Measurements from ENCODE around the gene GLIPR1. TPM values are rescaled to one million over a fixed set of nuclear protein-coding genes. Genes with fewer than 3 reads are reported as not detected.

The GLIPR1 gene
- total and polyA plus RNA-seq, 10 of the 15 experiments (the other 5 are each of a cell fraction or from before 2014, with no cell fraction given): 18.2 to 62.6 (median 32.2) TPM

DNA sequence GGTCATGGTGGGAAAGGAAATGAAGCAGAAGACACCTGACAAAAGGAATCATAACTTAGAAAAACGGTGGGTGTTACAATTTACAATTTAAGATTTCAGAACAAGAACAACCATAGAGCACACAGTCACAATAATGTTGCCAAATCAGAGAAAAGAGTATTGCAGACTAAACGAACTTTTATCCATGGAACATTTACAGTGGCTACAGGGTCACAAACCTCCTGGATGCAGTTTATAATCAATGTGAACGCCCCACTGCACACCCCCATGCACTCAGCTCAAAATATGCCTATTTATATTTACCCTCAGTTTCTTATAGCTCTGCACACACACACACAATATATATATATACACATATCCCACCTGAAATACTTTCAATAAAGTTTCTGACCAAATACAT, 22.9 kb downstream of the GLIPR1 start:
- no peak overlapping the region for H2AFZ ChIP-seq (ENCODE audit: control insufficient read depth, low read depth, low read length)
- RAD21 ChIA-PET (ENCODE audit: unreplicated experiment): interaction anchor here (2.5 to 3.6 kb wide), 3 partner anchors 19 to 170 kb away, joined by 17 to 32 read pairs (median 18); partner anchors contain the start of genes GLIPR1L1 and GLIPR1L2
- no peaks in the 10 kb centered on the region for H3K4me1 ChIP-seq (ENCODE audit: control insufficient read depth, insufficient read depth, low read length)
- POLR2A ChIA-PET: no interaction called here
- no peak overlapping the region for H3K4me2 ChIP-seq (ENCODE audit: control insufficient read depth, insufficient read depth)
- CTCF ChIA-PET: interaction anchor here (1.0 to 11.7 kb wide), 6 partner anchors 19 to 676 kb away, joined by 3 to 235 read pairs (median 10); partner anchors contain the start of genes CAPS2, GLIPR1 and GLIPR1L1
- SMC1A ChIA-PET (ENCODE audit: uncharacterized antibody, unreplicated experiment): interaction anchor here (0.7 to 13.8 kb wide), 3 partner anchors 21 to 171 kb away, joined by 3 to 151 read pairs (median 19); partner anchors contain the start of genes GLIPR1 and GLIPR1L1
- in situ Hi-C loops (cut with MboI): loop anchor here (5.0 kb wide), 1 partner anchor 171 kb away; the partner anchor contains the start of genes CAPS2 and GLIPR1L1
- H3K79me2 ChIP-seq (ENCODE audit: control insufficient read depth, insufficient read depth, low read length): peaks cover 11% of the 10 kb centered on the region
- no peak for FAIRE-seq
- no peak overlapping the region for H3K4me3 ChIP-seq
- DNase-seq (ENCODE audit: low read depth, low spot score): no peak
- BruUV-seq (replicated peaks): no TSS peak
- no peaks in the 10 kb centered on the region for H3K27me3 ChIP-seq (replicated peaks in 1 of 2; ENCODE audit: control insufficient read depth in 2 of 2, insufficient read depth in 2 of 2, low read length in 1 of 2)
- peaks cover 0 to 38% of the 10 kb centered on the region in 2 experiments; a peak in 2 of 4 replicates for H3K36me3 ChIP-seq (ENCODE audit: control insufficient read depth in 2 of 2, insufficient read depth in 2 of 2, low read length in 1 of 2)
- 64% methylated on average over 3 of the region's 3 CpGs for WGBS (ENCODE audit: insufficient coverage, insufficient replicate concordance, low lambda C conversion rate, missing lambda C conversion rate)
- no peak for TF ChIP-seq RAD21 (IDR thresholded peaks at IDR 0.05; ENCODE audit: insufficient read depth, low read depth, low read length)
- TF ChIP-seq IRF4 (IDR thresholded peaks at IDR 0.05; ENCODE audit: low read depth, low read length): no peak
- H3K27ac ChIP-seq (ENCODE audit: control insufficient read depth, insufficient read depth): no peak overlapping the region
- H4K20me1 ChIP-seq (ENCODE audit: control insufficient read depth, insufficient read depth): no peaks in the 10 kb centered on the region
- ATAC-seq: no peak
- H3K9me3 ChIP-seq (replicated peaks; ENCODE audit: control insufficient read depth, insufficient read depth, low read length): no peaks in the 10 kb centered on the region
- intact Hi-C loops (cut with micrococcal nuclease; ENCODE audit: unreplicated experiment): no loop called here
- no peak overlapping the region for H3K9ac ChIP-seq (ENCODE audit: control insufficient read depth, insufficient read depth, low read length)

- POLR2A ChIA-PET: no interaction called here
- TF ChIP-seq YY1 (IDR thresholded peaks at IDR 0.05; ENCODE audit: low read depth, low read length) (no peak), POLR2AphosphoS2 (IDR thresholded peaks at IDR 0.05; ENCODE audit: low read depth, low read length) (no peak), PBX3 (IDR thresholded peaks at IDR 0.05; ENCODE audit: insufficient replicate concordance, low read depth, low read length) (no peak), SIX5 (IDR thresholded peaks at IDR 0.05; ENCODE audit: low read depth, low read length, severe bottlenecking) (no peak), SPI1 (IDR thresholded peaks at IDR 0.05; ENCODE audit: borderline replicate concordance, insufficient read depth, low read depth, low read length) (no peak), SUPT20H (IDR thresholded peaks at IDR 0.05; ENCODE audit: borderline replicate concordance, control insufficient read depth, low read depth, low read length) (no peak), FOXK2 (IDR thresholded peaks at IDR 0.05) (no peak), RAD21 (IDR thresholded peaks at IDR 0.05; ENCODE audit: insufficient read depth, low read depth, low read length) (no peak), EGR1 (IDR thresholded peaks at IDR 0.05; ENCODE audit: borderline replicate concordance in 1 of 2, low read depth in 2 of 2, low read length in 2 of 2) (no peak), TCF7 (IDR thresholded peaks at IDR 0.05; ENCODE audit: borderline replicate concordance) (no peak), HDAC2 (IDR thresholded peaks at IDR 0.05) (no peak)
- TF ChIP-seq, protein P1, sequence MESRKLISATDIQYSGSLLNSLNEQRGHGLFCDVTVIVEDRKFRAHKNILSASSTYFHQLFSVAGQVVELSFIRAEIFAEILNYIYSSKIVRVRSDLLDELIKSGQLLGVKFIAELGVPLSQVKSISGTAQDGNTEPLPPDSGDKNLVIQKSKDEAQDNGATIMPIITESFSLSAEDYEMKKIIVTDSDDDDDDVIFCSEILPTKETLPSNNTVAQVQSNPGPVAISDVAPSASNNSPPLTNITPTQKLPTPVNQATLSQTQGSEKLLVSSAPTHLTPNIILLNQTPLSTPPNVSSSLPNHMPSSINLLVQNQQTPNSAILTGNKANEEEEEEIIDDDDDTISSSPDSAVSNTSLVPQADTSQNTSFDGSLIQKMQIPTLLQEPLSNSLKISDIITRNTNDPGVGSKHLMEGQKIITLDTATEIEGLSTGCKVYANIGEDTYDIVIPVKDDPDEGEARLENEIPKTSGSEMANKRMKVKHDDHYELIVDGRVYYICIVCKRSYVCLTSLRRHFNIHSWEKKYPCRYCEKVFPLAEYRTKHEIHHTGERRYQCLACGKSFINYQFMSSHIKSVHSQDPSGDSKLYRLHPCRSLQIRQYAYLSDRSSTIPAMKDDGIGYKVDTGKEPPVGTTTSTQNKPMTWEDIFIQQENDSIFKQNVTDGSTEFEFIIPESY (IDR thresholded peaks at IDR 0.05): no peak
Observed at GRCh38 chr12:75503866-75504265, 23.3 kb downstream of the GLIPR1 start.

More at GRCh38 chr12:75503866-75504265, 23.3 kb downstream of the GLIPR1 start:
- Histone ChIP-seq H3K4me1 (ENCODE audit: control insufficient read depth, insufficient read depth, low read length) (no peaks in the 10 kb centered on the region), H3K9ac (ENCODE audit: control insufficient read depth, insufficient read depth, low read length) (no peak overlapping the region), H3K27me3 (replicated peaks in 1 of 2; ENCODE audit: control insufficient read depth in 2 of 2, insufficient read depth in 2 of 2, low read length in 1 of 2) (no peaks in the 10 kb centered on the region), H3K36me3 (ENCODE audit: control insufficient read depth in 2 of 2, insufficient read depth in 2 of 2, low read length in 1 of 2) (peaks cover 0 to 35% of the 10 kb centered on the region in 2 experiments; a peak in 2 of 4 replicates), H2AFZ (ENCODE audit: control insufficient read depth, low read depth, low read length) (no peak overlapping the region), H3K27ac (ENCODE audit: control insufficient read depth, insufficient read depth) (no peak overlapping the region), H4K20me1 (ENCODE audit: control insufficient read depth, insufficient read depth) (no peaks in the 10 kb centered on the region), H3K9me3 (replicated peaks; ENCODE audit: control insufficient read depth, insufficient read depth, low read length) (no peaks in the 10 kb centered on the region), H3K79me2 (ENCODE audit: control insufficient read depth, insufficient read depth, low read length) (peaks cover 15% of the 10 kb centered on the region), H3K4me2 (ENCODE audit: control insufficient read depth, insufficient read depth) (no peak overlapping the region), H3K4me3 (no peak overlapping the region)
- intact Hi-C loops (cut with micrococcal nuclease; ENCODE audit: unreplicated experiment) (no loop called here), in situ Hi-C loops (cut with MboI) (loop anchor here (5.0 kb wide), 1 partner anchor 172 kb away; the partner anchor contains the start of genes CAPS2 and GLIPR1L1)
- WGBS (ENCODE audit: insufficient coverage, insufficient replicate concordance, low lambda C conversion rate, missing lambda C conversion rate): 100% methylated on average over 3 of the region's 3 CpGs
- ATAC-seq: no peak
- DNase-seq (ENCODE audit: low read depth, low spot score): no peak
- FAIRE-seq: no peak
- ChIA-PET CTCF (interaction anchor here (1.0 to 11.7 kb wide), 7 partner anchors 19 to 844 kb away, joined by 3 to 235 read pairs (median 4); partner anchors contain the start of genes CAPS2, GLIPR1 and GLIPR1L1), RAD21 (ENCODE audit: unreplicated experiment) (interaction anchor here (2.5 to 3.6 kb wide), 3 partner anchors 19 to 170 kb away, joined by 17 to 32 read pairs (median 18); partner anchors contain the start of genes GLIPR1L1 and GLIPR1L2), SMC1A (ENCODE audit: uncharacterized antibody, unreplicated experiment) (interaction anchor here (0.7 to 13.8 kb wide), 6 partner anchors 11 to 844 kb away, joined by 3 to 151 read pairs (median 4); partner anchors contain the start of genes BBS10, GLIPR1 and GLIPR1L1)
- BruUV-seq (replicated peaks): no TSS peak

Measured in GM12878 (cell line).